CD4-positive, alpha-beta T cell (primary cell): ENCODE data around the gene MICAL3. TPM values are rescaled to one million over a fixed set of nuclear protein-coding genes. Genes with fewer than 3 reads are reported as not detected.

Experiments
- ATAC-seq: fragments of 200-7000 bp; cut with Tn5 transposase; one replicate; pipeline ENCODE4 v1.10.0; 2022; ENCODE audit warnings: mild to moderate bottlenecking; ENCODE audit not compliant: poor library complexity
- CTCF ChIA-PET: fragments of 350-600 bp; sonication (Branson Sonifier 250); formaldehyde crosslinking; loops from one replicate; lab custom pipeline; 2021; ENCODE audit warnings: antibody characterized with exemption, inconsistent platforms; lab: Charles Lee
- POLR2A ChIA-PET: fragments of 350-600 bp; sonication (Branson Sonifier 250); formaldehyde crosslinking; loops from one replicate; lab custom pipeline; 2021; ENCODE audit warnings: antibody characterized with exemption, inconsistent platforms; lab: Charles Lee
- DNase-seq, 14 experiments: peaks; one replicate each; pipeline ENCODE4 v3.0.0-alpha.2; 2013 to 2020; ENCODE audit warnings: mixed read lengths in 2 of 14
- H3K27ac ChIP-seq, 2 donors: one replicate each; pipeline versions ENCODE4 v1.5.1 to v1.7.0; 2013; ENCODE audit warnings: low read length in 2 of 2, low read depth in 1 of 2, mild to moderate bottlenecking in 1 of 2
- H3K27me3 ChIP-seq, 2 experiments: 1 replicate in 1 of 2; 2 replicates in 1 of 2; pipeline versions ENCODE4 v1.6.1 to v1.7.0; 2013; ENCODE audit warnings: low read length in 2 of 2, control low read depth in 1 of 2, mild to moderate bottlenecking in 1 of 2, moderate library complexity in 1 of 2; ENCODE audit not compliant: insufficient read depth in 2 of 2, control insufficient read depth in 1 of 2
- H3K36me3 ChIP-seq: one replicate; pipeline ENCODE4 v1.6.1; 2013; ENCODE audit warnings: low read length, control low read depth; ENCODE audit not compliant: insufficient read depth
- H3K4me1 ChIP-seq: one replicate; pipeline ENCODE4 v1.6.1; 2013; ENCODE audit warnings: low read length, control low read depth; ENCODE audit not compliant: insufficient read depth
- H3K4me3 ChIP-seq: one replicate; pipeline ENCODE4 v1.5.1; 2013; ENCODE audit warnings: mild to moderate bottlenecking, low read length, moderate library complexity
- H3K9me3 ChIP-seq, 2 experiments: 1 replicate in 1 of 2; 2 replicates in 1 of 2; pipeline versions ENCODE4 v1.6.1 to v1.7.0; 2013; ENCODE audit warnings: low read length in 2 of 2, mild to moderate bottlenecking in 2 of 2, control low read depth in 1 of 2, moderate library complexity in 1 of 2; ENCODE audit not compliant: control insufficient read depth in 1 of 2, insufficient read depth in 1 of 2
- H3K27ac Mint-ChIP-seq: one replicate; pipeline ENCODE4 v1.8.0; 2020; ENCODE audit warnings: mixed read lengths
- H3K27me3 Mint-ChIP-seq: one replicate; pipeline ENCODE4 v1.8.0; 2021; ENCODE audit warnings: mixed read lengths
- H3K36me3 Mint-ChIP-seq: one replicate; pipeline ENCODE4 v1.8.0; 2021; ENCODE audit warnings: low read depth, mixed read lengths
- H3K4me1 Mint-ChIP-seq: one replicate; pipeline ENCODE4 v1.8.0; 2021; ENCODE audit warnings: low read depth, mixed read lengths
- H3K4me3 Mint-ChIP-seq: one replicate; pipeline ENCODE4 v1.8.0; 2020; ENCODE audit warnings: mild to moderate bottlenecking, mixed read lengths
- H3K9me3 Mint-ChIP-seq: one replicate; pipeline ENCODE4 v1.8.0; 2020; ENCODE audit warnings: mixed read lengths
- CTCF ChIP-seq: fragments of 200-600 bp; IDR thresholded peaks from one replicate; pipeline ENCODE4 v1.8.0; 2022; ENCODE audit warnings: antibody characterized with exemption, mild to moderate bottlenecking
- intact Hi-C, 2 experiments: fragments of 100-400 bp; cut with DNase I in 1 of 2; cut with micrococcal nuclease in 1 of 2; formaldehyde crosslinking; loops; one replicate each; pipeline versions ENCODE4 v1.15.1 to v1.9.0; 2023 to 2025; cut with DNase I, micrococcal nuclease
- total RNA-seq, 174 experiments: library from RNA in 2 of 174; stranded (reverse) in 2 of 174; gene quantifications; one replicate each; pipeline ENCODE4 v1.2.3 and lab custom pipeline; 2021 to 2026

The MICAL3 gene
- total RNA-seq, 2 experiments from 2014 or later: 9.4 to 9.9 TPM

GRCh38 chr22:17741866-17742526, 282.4 kb downstream of the MICAL3 start:
- no peaks in the 10 kb centered on the region for H3K27me3 Mint-ChIP-seq
- POLR2A ChIA-PET: interaction anchor here (1.0 to 1.9 kb wide), 4 partner anchors 31 to 336 kb away, joined by 3 to 9 read pairs (median 4); partner anchors contain the start of gene PEX26
- ATAC-seq: no peak
- no peak overlapping the region for H3K27ac ChIP-seq
- no peaks in the 10 kb centered on the region for H3K9me3 Mint-ChIP-seq
- peaks cover 58% of the 10 kb centered on the region for H3K36me3 Mint-ChIP-seq
- intact Hi-C loops: loop anchor here (1.0 to 5.0 kb wide), 3 partner anchors 43 to 335 kb away; partner anchors contain the start of gene PEX26 (in 1 of the 2)
- no peaks in the 10 kb centered on the region for H3K27me3 ChIP-seq
- H3K4me3 Mint-ChIP-seq: no peak overlapping the region
- DNase-seq: no peak
- TF ChIP-seq CTCF: no peak
- peaks cover 55% of the 10 kb centered on the region for H3K36me3 ChIP-seq
- no peaks in the 10 kb centered on the region for H3K9me3 ChIP-seq
- H3K27ac Mint-ChIP-seq: no peak overlapping the region
- H3K4me1 ChIP-seq: peaks cover 8% of the 10 kb centered on the region
- H3K4me3 ChIP-seq: no peak overlapping the region
- peaks cover 7% of the 10 kb centered on the region for H3K4me1 Mint-ChIP-seq
- CTCF ChIA-PET: interaction anchor here (0.6 to 2.5 kb wide), 14 partner anchors 8 to 334 kb away, joined by 3 to 45 read pairs (median 4); no protein-coding TSS in a partner anchor

- Histone ChIP-seq H3K27ac (no peak overlapping the region), H3K27me3 (no peaks in the 10 kb centered on the region), H3K9me3 (no peaks in the 10 kb centered on the region), H3K36me3 (peaks cover 70% of the 10 kb centered on the region), H3K4me1 (peaks cover 8% of the 10 kb centered on the region), H3K4me3 (no peak overlapping the region)
- Mint-ChIP-seq H3K4me3 (no peak overlapping the region), H3K27ac (no peak overlapping the region), H3K9me3 (no peaks in the 10 kb centered on the region), H3K4me1 (peaks cover 4% of the 10 kb centered on the region), H3K27me3 (no peaks in the 10 kb centered on the region), H3K36me3 (peaks cover 58% of the 10 kb centered on the region)
- intact Hi-C loops: no loop called here
- ChIA-PET CTCF (no interaction called here), POLR2A (no interaction called here)
- ATAC-seq (no peak), DNase-seq (no peak)
- no peak for TF ChIP-seq CTCF
Observed at GRCh38 chr22:17739196-17739975, 285.0 kb downstream of the MICAL3 start.

- ATAC-seq (no peak), DNase-seq (no peak)
- Histone ChIP-seq H3K4me3 (no peak overlapping the region), H3K9me3 (no peaks in the 10 kb centered on the region), H3K27me3 (no peaks in the 10 kb centered on the region), H3K4me1 (peaks cover 12% of the 10 kb centered on the region), H3K36me3 (peaks cover 71% of the 10 kb centered on the region), H3K27ac (no peak overlapping the region)
- Mint-ChIP-seq H3K4me3 (no peak overlapping the region), H3K4me1 (peaks cover 12% of the 10 kb centered on the region), H3K36me3 (peaks cover 65% of the 10 kb centered on the region), H3K27me3 (no peaks in the 10 kb centered on the region), H3K27ac (no peak overlapping the region), H3K9me3 (no peaks in the 10 kb centered on the region)
- ChIA-PET CTCF (no interaction called here), POLR2A (no interaction called here)
- no peak for TF ChIP-seq CTCF
- intact Hi-C loops: no loop called here
Observed at GRCh38 chr22:17738386-17739128, 285.8 kb downstream of the MICAL3 start.
